GM21786 (cell line): Measurements from ENCODE around the gene PDZD2.
"Not testable (repeated sequence)": the region's sequence is repeated elsewhere in the genome, so short reads cannot be mapped to it uniquely, and the experiment has no call there.

Experiments
- ATAC-seq: cut with Tn5 transposase; IDR thresholded peaks from one replicate; pipeline ENCODE4 v1.9.1; 2021; ENCODE audit not compliant: unreplicated experiment

PDZD2 gene

GRCh38 chr5:31638748-31639418 is at the start of gene PDZD2:
PDZD2 (plus strand) TSS chr5:31639131.
- ATAC-seq: peak; percentile 73

DNA sequence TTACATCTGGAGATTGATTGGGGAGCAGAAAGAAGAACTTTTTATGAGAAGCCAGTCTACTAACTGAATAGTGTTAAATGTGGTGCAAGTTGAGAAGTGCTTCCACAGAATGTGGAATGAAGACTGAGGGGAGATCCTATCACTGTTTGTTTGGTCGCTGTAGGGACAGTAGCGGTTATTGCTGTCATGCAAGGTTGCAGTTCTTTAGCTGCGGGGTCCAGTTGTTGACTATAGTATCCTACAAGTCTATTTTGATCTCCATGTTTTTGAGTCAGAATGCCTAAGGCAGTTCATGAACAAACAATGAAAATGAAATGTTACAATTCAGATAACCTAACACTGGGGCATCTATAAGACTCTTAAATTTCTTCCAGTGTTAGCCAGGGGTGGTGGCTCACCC is 45.3 kb upstream of the PDZD2 start:
- ATAC-seq: no peak

DNA sequence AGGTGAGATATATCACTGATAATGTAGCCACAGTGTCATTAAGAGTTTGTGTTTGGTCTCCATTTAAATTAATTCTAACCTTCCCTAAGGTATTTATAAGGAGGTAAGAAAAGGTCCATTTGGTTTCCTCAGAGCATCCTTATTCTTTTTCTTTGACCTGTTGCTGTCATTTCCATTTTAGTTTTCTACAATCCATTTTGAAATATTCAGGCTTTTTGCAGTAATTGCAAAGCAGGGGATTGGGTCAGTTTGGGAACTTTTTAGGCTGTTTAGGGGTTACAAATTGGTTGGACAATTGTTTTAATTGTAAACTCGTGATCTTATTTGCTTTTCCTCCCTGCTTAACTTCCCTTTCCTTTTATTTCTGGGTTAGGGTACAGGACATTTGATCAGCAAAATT is 42.6 kb upstream of the PDZD2 start:
- no peak for ATAC-seq

- ATAC-seq: no peak
Observed at GRCh38 chr5:31598640-31599611, 40.0 kb upstream of the PDZD2 start.

DNA sequence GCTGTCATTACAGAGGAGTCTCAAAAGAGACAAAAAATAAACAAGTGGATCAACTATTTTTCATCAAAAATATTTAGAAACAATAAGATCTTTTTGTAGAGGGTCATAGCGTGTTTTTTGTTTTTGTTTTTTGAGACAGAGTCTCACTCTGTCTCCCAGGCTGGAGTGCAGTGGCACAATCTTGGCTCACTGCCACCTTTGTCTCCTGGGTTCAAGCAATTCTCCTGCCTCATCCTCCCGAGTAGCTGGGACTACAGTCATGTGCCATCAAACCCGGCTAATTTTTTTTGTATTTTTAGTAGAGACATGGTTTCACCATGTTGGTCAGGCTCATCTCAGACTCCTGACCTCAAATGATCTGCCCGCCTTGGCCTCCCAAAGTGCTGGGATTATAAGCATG is 36.6 kb upstream of the PDZD2 start:
- not testable (repeated sequence) for ATAC-seq

DNA sequence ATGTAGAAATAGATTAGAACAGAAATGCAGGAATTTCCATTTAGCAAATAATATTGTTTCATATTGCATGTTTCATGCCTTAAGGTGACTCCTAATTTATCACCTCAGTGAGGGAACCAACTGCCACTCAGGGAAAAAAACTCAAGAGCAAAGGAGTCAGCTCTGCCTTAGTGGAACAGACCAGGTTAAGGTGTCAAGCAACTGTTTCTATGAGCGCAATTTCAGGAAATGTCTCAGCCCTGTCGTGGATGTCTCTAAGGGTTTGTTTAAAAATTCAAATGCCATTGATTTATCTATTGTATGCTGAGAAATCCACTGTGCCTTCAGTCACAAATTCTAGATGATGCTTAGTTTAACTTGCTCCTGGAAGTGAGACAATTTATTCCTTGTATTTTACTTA is 34.7 kb upstream of the PDZD2 start:
- ATAC-seq: no peak

DNA sequence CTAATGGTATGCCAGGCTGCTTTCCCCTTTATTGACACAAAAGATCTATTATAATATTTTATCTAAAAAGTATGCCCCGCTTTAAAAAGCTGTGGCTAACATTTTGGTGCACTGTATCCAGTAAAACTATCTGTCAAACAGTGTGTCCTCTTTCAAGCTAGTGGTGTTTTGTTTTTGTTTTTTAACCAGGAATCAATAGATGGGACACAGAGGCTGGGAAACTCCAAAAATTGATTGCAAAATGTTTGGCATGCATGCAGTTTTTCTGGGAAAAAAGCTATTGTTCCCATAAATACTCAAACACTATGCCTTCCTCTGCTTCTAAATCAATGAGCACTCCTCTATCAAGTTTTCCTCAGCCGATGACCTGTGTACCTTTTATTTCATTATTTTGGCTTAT is 34.3 kb upstream of the PDZD2 start:
- ATAC-seq: no peak

- ATAC-seq: no peak
Observed at GRCh38 chr5:31605920-31606319, 33.0 kb upstream of the PDZD2 start.

DNA sequence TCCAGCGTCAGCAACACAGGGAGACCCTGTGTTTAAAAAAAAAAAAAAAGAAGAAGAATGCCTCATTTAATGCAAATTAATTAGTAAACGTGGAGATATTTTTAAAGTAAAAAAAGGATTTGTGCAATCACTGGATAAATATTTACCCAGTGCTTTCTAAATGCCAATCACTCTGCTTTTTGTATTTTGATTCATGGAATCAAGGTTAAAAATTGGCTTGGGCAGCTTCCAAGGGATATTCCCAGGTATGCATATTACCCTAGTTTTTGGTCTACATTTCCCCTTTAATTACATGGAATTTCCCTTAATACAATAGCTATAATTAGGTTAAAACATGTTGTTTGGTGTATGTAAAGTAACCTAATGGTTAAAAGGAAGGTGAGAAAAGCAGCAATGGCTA is 31.4 kb upstream of the PDZD2 start:
- no peak for ATAC-seq

DNA sequence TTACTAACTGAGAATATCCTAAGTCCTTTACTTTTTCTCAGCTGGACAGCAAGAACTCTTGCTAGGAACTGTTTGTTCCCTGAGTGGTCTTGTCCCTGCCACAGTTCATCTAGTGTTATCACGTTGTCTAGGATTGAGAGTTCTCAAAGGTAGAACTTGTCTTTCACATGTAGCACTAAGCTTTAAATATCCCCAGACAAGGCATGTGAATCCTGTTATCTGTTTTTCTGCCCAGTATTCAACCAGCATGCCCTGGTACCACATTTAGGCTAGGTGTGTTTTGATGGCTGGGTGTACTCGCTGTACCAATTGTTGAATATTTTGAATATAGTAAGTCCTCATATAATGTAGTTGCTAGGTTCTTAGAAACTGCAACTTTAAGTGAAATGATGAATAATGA is 27.9 kb upstream of the PDZD2 start:
- ATAC-seq: no peak

GRCh38 chr5:31613651-31614050 is 25.3 kb upstream of the PDZD2 start:
- no peak for ATAC-seq

DNA sequence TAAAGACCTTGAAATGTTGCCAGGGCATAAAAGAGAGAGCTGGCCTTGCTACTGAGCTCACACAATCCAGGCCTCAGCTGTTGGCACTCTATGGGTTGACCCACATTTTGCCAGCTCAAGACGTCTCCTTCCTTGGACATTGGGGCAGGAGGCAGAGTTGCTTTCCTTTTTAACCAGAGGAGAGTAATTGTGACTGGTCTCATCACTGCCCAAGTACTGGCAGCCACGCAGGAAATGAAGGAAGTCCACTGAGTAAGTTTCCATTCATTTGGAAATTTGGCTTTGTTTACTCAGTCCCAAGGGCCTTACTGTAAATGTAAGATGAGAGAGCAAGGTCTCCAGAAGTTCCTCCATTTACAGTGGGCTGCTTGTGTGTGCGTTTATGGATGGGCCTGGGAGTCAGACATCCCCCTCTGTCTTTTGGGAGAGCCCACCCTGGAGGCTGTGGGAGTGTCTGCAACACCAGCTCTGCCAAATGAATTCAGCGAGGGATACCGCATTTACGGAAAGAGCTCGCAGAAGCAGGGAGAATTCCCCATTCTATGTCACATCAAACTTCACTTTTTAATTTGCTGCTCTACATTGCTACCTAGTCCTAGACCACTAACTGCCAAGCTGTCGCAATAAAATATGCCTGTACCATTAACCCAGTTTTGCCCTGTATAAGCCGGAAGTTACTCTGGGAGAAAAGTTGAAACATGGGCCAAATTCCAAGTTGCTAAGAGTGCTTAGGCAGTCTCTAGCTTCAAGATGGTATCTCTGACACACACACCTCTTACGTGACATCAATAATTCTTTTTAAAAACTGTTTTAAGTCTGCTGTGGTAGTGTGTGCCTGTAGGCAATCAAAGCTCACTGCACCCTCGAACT is 24.5 kb upstream of the PDZD2 start:
- no peak for ATAC-seq

- ATAC-seq: no peak
Observed at GRCh38 chr5:31617867-31618266, 21.1 kb upstream of the PDZD2 start.

DNA sequence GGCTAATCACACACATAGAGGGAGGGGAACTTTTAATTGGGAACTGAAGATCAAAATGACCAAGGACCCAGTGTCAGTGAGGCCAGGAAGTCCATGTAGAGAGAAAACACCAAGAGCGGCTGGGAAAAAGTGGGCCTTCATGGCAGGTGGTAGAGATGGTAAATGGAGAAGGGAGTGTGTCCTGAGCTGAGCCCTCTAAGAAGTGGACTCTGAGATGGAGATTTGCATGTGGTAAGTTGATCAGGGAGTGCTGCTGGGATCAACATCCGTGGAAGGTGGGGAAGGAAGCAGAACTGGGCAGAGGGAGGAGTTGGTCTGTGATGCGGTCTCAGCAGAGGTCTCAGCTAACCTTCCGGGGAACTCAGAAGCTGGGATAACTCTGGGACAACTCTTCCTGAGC is 18.9 kb upstream of the PDZD2 start:
- ATAC-seq: no peak

DNA sequence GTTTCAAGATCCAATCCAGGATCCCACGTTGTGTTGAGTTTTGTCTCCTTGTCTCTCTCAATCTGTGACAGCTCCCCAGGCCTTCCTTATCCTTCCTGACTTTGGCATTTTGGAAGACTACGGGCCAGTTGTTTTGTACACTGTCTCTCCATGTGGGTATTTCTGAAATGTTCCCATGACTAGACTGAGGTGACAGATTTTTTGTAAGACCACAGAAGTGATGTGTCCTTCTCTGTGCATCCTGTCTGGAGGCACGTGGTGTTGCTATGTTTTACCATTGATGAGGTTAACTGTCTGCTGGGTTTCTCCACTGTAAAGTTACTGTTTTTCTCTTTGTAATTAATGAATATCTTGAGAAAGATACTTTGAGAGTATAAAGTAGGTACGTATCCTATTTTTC is 15.7 kb upstream of the PDZD2 start:
- ATAC-seq: no peak

GRCh38 chr5:31625394-31625793 is 13.5 kb upstream of the PDZD2 start:
- ATAC-seq: no peak

- ATAC-seq: no peak
Observed at GRCh38 chr5:31626156-31626555, 12.8 kb upstream of the PDZD2 start.

- no peak for ATAC-seq
Observed at GRCh38 chr5:31626604-31627234, 12.2 kb upstream of the PDZD2 start.

DNA sequence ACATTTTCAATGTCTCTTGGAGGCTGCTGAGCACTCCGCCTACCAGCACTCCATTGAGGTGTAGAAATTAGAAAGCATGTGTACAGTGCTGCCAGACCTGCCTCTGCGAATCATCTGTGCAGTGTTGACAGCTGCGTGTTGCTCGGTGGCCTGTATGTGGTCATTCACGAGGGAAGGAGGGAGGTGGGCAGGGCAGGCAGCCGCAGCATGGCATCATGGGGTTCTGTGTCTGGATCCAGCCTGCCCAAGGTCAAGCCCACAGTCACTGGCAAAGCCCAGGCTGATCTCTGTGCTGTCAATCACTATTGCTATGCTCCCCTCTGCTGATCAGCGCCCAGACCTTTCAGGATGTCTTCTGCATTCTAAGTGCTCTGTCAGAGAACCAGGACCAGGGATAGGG is 8.0 kb upstream of the PDZD2 start:
- ATAC-seq: no peak

DNA sequence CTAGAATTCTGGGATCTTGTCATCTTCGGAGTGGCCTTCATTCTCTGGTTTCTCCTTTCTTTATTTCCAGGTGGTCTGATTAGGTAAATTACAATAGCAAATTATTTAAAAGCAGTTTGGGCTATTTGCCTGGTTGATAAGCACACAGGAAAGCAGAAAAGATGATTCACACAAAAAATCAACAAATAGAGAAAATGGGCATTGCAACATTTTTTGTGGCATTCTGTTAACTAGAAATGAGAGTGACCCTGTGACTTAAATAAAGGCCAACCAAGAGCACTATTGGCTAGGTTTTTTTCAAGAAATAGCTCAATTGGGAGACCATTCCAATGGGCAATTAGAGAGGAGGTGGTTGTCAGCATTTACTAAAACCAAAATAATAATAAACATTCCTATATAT is 6.5 kb upstream of the PDZD2 start:
- no peak for ATAC-seq

DNA sequence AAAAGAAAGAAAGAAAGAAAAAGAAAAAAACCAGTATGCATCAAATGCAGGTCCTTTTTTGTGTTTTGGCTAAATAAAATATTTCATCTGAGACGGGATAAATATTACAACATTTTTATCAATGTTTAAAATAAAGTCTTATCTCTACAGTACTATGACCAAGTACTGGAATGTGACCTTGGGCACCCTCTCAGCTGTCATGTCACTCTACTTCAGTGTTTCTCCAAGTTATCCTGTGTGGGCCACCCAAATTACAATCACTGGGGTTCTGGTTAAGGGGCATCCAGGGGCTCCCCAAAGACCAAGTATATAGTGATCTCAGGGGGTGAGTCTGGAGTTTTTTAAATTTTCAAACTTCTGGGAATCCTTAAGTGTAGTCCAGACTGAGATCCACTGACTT is 3.5 kb upstream of the PDZD2 start:
- no peak for ATAC-seq
